GM12872 (cell line): Measurements from ENCODE around the gene MCUR1.

Source experiments
- TF ChIP-seq, protein P1 (sequence below): IDR thresholded peaks from 3 replicates; pipeline ENCODE4 v1.5.1; 2011; ENCODE audit warnings: low read depth, mild to moderate bottlenecking, low read length, moderate library complexity; ENCODE audit not compliant: insufficient read depth

The MCUR1 gene

GRCh38 chr6:13787137-13787536 is 27.2 kb downstream of the MCUR1 start:
- TF ChIP-seq, protein P1, sequence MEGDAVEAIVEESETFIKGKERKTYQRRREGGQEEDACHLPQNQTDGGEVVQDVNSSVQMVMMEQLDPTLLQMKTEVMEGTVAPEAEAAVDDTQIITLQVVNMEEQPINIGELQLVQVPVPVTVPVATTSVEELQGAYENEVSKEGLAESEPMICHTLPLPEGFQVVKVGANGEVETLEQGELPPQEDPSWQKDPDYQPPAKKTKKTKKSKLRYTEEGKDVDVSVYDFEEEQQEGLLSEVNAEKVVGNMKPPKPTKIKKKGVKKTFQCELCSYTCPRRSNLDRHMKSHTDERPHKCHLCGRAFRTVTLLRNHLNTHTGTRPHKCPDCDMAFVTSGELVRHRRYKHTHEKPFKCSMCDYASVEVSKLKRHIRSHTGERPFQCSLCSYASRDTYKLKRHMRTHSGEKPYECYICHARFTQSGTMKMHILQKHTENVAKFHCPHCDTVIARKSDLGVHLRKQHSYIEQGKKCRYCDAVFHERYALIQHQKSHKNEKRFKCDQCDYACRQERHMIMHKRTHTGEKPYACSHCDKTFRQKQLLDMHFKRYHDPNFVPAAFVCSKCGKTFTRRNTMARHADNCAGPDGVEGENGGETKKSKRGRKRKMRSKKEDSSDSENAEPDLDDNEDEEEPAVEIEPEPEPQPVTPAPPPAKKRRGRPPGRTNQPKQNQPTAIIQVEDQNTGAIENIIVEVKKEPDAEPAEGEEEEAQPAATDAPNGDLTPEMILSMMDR: no peak

DNA sequence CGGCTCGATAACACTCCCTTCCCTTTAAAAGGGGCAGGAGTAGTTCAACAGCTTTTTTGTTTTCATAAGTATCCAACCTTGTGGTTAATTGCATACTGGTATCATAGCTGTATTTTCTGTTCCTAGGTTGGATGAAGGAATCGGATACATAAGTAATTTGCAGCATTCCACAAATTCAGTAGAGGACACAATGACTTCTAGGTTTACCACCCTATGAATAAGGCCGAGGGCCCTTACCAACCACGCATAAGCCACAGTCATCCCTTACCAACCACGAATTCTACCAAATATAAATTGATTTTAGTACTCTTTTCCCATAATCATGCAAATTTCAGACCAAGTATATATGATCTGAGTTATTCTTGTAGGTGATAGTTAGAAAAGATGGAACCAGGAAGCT is 36.3 kb downstream of the MCUR1 start:
- TF ChIP-seq, protein P1: no peak

GRCh38 chr6:13776602-13777001 is 37.8 kb downstream of the MCUR1 start:
- TF ChIP-seq, protein P1: no peak

DNA sequence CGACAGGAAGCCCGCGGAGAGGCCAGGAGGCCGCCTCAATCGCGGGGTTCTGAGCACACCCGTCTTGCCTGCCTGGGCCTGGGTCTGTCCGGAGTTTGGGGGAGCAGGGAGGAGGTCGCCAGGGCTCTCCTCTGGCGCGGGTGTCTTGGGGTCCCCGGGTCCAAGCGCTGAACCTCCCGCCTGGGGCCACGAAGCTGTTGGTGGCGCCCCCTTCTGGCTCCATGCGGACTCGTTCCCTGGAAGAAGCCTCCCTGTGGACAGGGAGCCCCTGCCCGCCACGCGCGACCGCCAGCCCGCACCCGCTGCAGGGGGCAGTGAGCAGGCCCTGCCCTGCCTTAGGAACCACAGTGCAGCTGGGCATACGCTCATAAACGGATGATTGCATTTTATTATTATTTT is 44.7 kb downstream of the MCUR1 start:
- TF ChIP-seq, protein P1: peak; percentile 48

DNA sequence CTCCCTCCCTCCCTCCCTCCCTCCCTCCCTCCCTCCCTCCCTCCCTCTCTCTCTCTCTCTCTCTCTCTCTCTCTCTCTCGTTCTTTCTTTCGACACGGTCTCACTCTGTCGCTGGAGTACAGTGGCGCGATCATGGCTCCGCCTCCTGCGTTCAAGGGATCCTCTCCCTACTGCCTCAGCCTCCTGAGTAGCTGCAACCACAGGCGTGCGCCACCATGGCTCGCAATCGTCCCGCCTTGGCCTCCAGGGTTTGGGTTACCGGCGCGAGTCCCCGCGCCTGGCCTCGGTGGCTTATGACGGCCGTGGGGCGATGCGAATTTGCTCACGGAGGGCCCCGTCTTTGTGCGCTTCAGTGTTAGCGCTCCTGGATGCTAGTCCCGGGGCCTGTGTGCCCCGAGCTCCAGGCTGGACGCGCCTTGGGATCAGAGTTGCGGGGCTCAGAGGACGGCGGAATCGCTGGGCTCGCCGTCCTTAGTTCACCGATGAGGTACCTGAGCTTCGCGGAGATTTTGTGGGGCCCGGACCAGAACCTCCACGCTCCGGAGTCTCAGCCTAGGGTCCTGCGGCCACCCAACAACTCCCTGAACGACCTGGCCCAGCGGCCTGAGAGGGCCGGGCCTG is 45.2 kb downstream of the MCUR1 start:
- TF ChIP-seq, protein P1: no peak

DNA sequence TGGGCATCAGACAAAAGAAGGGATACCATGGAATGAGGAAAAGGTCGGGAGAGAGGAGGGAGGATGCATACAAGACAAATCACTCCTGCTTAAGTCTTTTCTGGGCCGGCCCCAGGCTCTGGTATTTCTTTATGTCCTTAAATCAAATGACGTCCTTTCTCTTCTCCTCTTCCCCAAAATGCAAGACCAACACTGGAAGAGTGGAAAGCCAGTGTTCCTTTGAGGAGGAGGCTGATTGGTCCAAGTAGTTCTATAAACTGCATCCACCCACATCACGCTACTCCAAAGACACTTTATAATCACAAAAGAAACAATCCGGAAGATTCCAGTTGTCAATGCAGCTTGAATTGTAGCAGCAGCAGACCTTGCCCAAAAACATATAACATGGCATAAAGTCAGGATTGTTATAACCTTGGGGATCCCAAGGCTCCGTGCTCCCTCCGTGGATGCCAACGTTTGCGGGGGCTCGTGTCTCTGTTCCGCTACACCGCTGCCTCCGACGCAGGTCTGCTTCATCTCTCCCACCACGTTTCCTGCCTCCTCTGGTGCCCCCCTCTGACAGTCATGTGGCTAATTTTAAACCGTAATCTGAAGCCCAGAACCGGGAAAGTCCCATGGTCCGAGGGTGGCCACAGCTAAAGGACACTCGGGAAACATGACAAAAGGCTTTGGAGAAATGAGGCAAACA is 47.1 kb downstream of the MCUR1 start:
- TF ChIP-seq, protein P1: no peak

DNA sequence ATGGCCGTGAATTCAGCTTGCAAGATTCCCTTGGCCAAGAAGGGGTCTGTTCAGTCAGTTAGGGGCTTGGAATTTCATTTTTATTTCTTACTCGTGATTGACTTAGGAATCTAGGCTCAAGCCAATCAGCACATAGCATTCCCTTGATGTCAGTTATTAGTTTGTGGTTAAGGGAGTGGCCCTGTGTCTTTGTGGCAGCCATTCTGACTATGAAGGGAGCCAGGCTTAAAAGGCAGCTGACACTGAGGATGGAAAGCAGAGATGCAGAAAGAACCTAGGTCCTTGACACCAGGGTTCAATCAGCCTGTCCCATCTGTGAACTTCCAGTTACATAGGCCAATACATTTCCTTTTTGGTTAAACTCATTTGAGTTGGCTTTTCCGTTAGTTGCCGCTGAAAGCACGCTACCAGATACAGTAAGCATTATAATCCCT is 48.1 kb downstream of the MCUR1 start:
- TF ChIP-seq, protein P1: no peak
